Activated T-cell treated with anti-CD3 and anti-CD28 coated beads, Interleukin-2, amount 50 U/mL, for 72 hours (primary cell): ENCODE data around the gene PEX5L. TPM values are rescaled to one million over a fixed set of nuclear protein-coding genes. Genes with fewer than 3 reads are reported as not detected.

Experiments used
- ATAC-seq, 2 donors: fragments of 150-1000 bp; cut with Tn5 transposase; replicated peaks in 1 of 2; 2 replicates each; pipeline ENCODE4 v1.10.0; 2021; ENCODE audit warnings: moderate library complexity in 2 of 2, mild to moderate bottlenecking in 1 of 2
- DNase-seq, 2 donors: peaks; one replicate each; pipeline ENCODE4 v3.0.0; 2021 to 2022; ENCODE audit warnings: mixed read lengths in 1 of 2
- H3K27ac Mint-ChIP-seq: one replicate; pipeline ENCODE4 v1.8.0; 2022; ENCODE audit warnings: mild to moderate bottlenecking, moderate library complexity, mixed read lengths
- H3K27me3 Mint-ChIP-seq: one replicate; pipeline ENCODE4 v1.8.0; 2022; ENCODE audit warnings: low read depth, mixed read lengths
- H3K36me3 Mint-ChIP-seq, 2 donors: one replicate each; pipeline ENCODE4 v1.8.0; 2022; ENCODE audit warnings: mixed read lengths in 2 of 2, mild to moderate bottlenecking in 1 of 2; ENCODE audit not compliant: insufficient read depth in 2 of 2
- H3K4me1 Mint-ChIP-seq: one replicate; pipeline ENCODE4 v1.8.0; 2022; ENCODE audit warnings: low read depth, mixed read lengths
- H3K4me3 Mint-ChIP-seq, 2 donors: one replicate each; pipeline ENCODE4 v1.8.0; 2022; ENCODE audit warnings: mild to moderate bottlenecking in 2 of 2, mixed read lengths in 2 of 2, moderate library complexity in 2 of 2
- H3K9me3 Mint-ChIP-seq, 2 donors: one replicate each; pipeline ENCODE4 v1.8.0; 2022; ENCODE audit warnings: mixed read lengths in 2 of 2
- total RNA-seq, 2 donors: library from RNA; stranded (reverse); gene quantifications; one replicate each; pipeline ENCODE4 v1.2.3, GENCODE V29; 2022

The PEX5L gene, protein sequence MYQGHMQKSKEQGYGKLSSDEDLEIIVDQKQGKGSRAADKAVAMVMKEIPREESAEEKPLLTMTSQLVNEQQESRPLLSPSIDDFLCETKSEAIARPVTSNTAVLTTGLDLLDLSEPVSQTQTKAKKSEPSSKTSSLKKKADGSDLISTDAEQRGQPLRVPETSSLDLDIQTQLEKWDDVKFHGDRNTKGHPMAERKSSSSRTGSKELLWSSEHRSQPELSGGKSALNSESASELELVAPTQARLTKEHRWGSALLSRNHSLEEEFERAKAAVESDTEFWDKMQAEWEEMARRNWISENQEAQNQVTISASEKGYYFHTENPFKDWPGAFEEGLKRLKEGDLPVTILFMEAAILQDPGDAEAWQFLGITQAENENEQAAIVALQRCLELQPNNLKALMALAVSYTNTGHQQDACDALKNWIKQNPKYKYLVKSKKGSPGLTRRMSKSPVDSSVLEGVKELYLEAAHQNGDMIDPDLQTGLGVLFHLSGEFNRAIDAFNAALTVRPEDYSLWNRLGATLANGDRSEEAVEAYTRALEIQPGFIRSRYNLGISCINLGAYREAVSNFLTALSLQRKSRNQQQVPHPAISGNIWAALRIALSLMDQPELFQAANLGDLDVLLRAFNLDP
- total RNA-seq, result under 1 TPM; 0.23 to 0.31 TPM

DNA sequence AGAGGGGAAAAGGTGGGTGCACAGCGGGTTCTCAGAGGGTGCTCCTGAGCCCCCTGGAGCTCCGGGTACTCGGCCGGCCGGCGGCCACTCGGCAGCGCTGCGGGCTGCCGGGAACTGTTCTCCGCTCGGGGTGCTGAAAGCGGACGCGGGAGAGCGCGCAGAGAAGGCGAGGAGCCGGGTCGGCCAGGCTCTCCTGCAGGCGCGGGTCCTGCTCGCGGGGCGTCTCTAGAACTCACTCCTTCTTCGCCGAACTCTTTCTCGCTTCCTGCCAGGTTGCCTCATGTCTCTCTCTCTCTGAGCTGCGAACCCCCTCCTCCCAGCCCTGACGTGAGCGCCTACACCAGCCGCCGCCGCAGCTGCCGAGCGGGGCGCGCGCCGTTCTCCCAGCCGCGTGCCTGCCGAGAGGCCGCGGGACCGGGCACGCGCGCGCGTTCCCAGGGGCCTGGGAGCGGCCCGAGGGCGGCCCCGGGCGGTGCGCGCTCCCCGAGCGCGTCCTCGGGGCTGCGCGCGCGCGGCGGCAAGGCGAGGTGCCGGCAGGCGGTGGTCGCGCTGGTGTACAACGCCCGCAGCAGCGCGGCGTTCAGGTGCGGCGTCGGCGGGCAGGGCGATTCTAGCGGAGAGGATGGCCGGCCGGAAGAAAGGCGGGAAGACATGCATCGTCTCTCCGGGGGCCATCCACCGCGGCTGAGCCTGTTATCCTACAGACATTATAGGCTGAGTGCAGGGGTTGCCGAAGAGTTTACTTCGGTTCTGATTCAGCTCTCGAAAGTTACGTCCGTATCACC lies at the start of gene PEX5L:
Gene PEX5L (minus strand): TSS at position 267 of the 785 bp plus-strand sequence. CDS start 338 bp downstream, outside the sequence.
- peak within 1 kb of the TSS; percentile 79 to 85 for H3K4me3 Mint-ChIP-seq
- ATAC-seq, result peak; percentile 80 to 86
- no peak within 1 kb of the TSS for H3K27ac Mint-ChIP-seq

DNA sequence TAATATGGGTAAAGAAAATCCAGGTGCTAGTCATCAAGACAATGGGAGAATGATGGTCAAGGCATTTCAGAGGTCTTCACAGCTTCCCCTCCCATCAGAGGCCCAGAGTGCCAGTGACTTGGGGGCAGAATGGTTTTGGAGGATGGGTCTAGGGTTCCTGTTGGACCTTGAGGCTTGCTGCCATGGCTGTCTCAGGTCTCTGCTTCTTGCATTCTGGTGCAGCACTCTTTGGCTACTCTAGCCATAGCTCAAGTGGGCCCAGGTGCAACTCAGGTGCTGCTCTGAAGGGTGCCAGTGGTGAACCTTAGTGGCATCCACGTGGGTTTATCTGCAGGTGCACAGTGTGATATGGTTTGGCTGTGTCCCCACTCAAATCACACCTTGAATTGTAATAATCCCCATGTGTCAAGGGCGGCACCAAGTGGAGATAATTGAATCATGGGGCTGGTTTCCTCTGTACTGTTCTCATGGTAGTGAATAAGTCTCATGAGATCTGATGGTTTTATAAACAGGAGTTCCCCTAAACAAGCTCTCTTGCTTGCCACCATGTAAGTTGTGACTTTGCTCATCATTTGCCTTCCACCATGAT lies 48.5 kb upstream of the PEX5L start:
- no peak for DNase-seq
- Mint-ChIP-seq H3K4me3 (no peak overlapping the region), H3K9me3 (peaks cover 0 to 1% of the 10 kb centered on the region in 2 donors), H3K4me1 (no peaks in the 10 kb centered on the region), H3K27me3 (no peaks in the 10 kb centered on the region), H3K36me3 (no peaks in the 10 kb centered on the region), H3K27ac (no peak overlapping the region)
- ATAC-seq, result no peak

More for the DNA sequence above, at the start of gene PEX5L:
- H3K36me3 Mint-ChIP-seq, result peaks cover 0 to 2% of the 10 kb centered on the region in 2 donors
- H3K4me1 Mint-ChIP-seq, result peaks cover 12% of the 10 kb centered on the region
- peaks cover 0 to 2% of the 10 kb centered on the region in 2 donors for H3K9me3 Mint-ChIP-seq
- DNase-seq, result peak; percentile 58 to 64
- peaks cover 62% of the 10 kb centered on the region for H3K27me3 Mint-ChIP-seq

DNA sequence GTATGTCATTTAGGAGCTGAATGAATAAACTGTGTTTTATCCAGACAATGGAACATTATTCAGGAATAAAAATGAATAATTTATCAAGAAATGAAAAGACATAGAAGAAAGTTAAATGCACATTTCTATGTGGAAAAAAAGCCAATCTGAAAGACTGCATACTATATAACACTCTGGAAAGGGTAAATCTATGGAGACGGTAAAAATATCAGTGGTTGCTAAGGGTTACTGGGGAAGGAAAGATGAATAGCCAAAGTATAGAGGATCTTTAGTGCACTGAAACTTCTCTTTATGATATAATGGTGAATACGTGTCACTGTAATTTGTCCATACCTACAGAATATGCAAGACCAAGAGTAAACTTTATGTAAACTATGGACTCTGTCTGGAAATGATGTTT lies 46.0 kb upstream of the PEX5L start:
- no peak overlapping the region for H3K4me3 Mint-ChIP-seq
- no peaks in the 10 kb centered on the region for H3K27me3 Mint-ChIP-seq
- ATAC-seq, result no peak
- no peaks in the 10 kb centered on the region for H3K36me3 Mint-ChIP-seq
- H3K9me3 Mint-ChIP-seq, result no peaks in the 10 kb centered on the region
- no peaks in the 10 kb centered on the region for H3K4me1 Mint-ChIP-seq
- no peak overlapping the region for H3K27ac Mint-ChIP-seq
- no peak for DNase-seq

DNA sequence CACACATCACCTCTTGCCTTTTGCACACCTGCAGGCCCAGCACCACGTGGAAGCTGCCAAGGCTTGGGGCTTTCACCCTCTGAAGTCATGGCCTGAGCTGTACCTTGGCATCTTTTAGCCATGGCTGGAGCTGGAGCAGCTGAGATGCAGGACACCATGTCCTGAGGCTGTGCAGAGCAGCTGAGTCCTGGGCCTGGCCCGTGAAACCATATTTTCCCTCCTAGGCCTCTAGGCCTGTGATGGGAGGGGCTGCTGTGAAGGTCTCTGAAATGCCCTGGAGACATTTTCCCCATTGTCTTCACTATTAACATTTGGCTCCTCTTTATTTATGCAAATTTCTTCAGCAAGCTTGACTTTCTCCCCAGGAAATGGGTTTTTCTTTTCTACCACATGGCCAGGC lies 41.9 kb upstream of the PEX5L start:
- H3K27ac Mint-ChIP-seq, result no peak overlapping the region
- ATAC-seq (no peak), DNase-seq (no peak)
- H3K27me3 Mint-ChIP-seq, result no peaks in the 10 kb centered on the region
- H3K9me3 Mint-ChIP-seq, result peaks cover 1 to 2% of the 10 kb centered on the region in 2 donors
- no peaks in the 10 kb centered on the region for H3K4me1 Mint-ChIP-seq
- H3K4me3 Mint-ChIP-seq, result no peak overlapping the region
- H3K36me3 Mint-ChIP-seq, result no peaks in the 10 kb centered on the region

DNA sequence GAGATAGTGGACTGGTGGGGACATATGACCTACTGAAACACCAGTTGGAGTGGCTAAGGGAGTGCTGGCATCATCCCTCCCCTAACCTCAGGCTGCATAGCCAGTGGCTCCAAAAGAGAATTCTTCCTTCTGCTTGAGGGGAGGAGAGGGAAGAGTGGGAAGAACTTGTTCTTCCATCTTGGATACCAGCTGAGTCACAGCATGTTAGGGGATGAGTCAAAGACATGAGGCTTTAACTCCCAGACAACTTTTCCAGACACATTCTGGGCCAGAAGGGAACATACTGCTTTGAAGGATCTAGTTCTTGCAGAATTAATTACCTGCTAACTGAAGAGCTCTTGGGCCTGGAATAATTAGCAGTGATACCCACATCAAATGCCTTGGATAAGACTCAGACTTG lies 36.8 kb upstream of the PEX5L start:
- Mint-ChIP-seq H3K9me3 (peaks cover 1 to 2% of the 10 kb centered on the region in 2 donors), H3K4me3 (no peak overlapping the region), H3K4me1 (no peaks in the 10 kb centered on the region), H3K27me3 (no peaks in the 10 kb centered on the region), H3K36me3 (no peaks in the 10 kb centered on the region), H3K27ac (no peak overlapping the region)
- ATAC-seq (no peak), DNase-seq (no peak)

DNA sequence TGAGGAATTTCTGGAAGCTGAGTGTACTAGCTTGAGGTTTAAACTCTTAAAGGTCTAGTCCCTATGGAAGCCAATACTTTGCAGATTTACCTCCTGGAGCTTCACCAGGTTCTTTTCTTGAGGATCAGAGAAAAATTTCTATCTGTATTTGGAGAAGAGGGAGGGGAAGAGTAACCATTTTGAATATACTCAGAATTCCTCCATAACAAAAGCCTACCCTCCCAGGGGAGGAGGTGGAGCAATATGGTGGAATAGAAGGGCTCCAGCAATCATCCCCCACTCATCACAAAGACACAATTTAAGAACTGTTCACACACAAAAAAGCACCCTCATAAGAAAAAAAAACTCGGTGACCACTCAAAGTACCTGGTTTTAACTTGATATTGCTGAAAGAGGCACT lies 36.0 kb upstream of the PEX5L start:
- Mint-ChIP-seq H3K9me3 (peaks cover 1 to 2% of the 10 kb centered on the region in 2 donors), H3K27me3 (no peaks in the 10 kb centered on the region), H3K4me3 (no peak overlapping the region), H3K36me3 (no peaks in the 10 kb centered on the region), H3K4me1 (no peaks in the 10 kb centered on the region), H3K27ac (no peak overlapping the region)
- DNase-seq (no peak), ATAC-seq (no peak)

DNA sequence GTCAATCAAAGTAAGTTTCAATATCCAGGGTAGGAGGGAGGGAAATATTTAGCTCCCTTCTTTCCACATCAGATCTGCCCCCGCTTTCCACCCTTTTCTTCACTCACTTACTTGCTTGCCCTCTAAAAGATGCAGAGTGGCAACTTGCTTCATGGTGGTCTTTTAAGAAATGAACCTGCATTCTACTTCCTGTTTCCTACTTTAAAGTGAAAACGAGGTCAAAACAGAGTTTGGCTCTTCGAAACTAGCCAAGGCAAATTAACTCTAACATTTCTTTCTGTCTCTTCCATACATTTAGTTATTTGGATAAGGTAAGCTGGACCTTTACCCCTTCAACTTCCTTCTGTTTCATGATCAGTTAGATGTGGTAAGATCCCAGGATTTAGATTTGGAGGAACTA lies 34.2 kb upstream of the PEX5L start:
- no peak for DNase-seq

DNA sequence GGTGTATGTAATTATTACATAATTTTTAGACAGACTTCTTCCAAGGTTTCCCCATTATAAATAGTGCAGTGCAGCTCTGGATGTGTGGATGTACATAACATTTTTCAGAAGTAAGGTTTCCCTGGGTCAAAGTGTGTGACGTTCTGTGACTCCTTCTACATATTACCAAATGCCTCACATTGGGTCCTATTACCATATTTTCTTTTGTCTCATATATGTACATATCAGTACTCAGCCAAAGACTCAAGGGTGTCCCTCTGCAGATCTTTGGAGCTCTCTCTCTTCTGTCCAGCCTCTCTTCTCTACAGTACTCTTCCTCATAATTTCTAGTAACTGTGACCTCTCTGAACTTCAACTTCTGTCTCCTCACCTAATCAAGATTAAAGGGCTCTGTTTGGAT lies 31.3 kb upstream of the PEX5L start:
- Mint-ChIP-seq H3K36me3 (no peaks in the 10 kb centered on the region), H3K27me3 (no peaks in the 10 kb centered on the region), H3K9me3 (no peaks in the 10 kb centered on the region), H3K4me1 (no peaks in the 10 kb centered on the region), H3K4me3 (no peak overlapping the region), H3K27ac (no peak overlapping the region)
- DNase-seq (no peak), ATAC-seq (no peak)

More for the DNA sequence above, 34.2 kb upstream of the PEX5L start:
- ATAC-seq, result no peak
- Mint-ChIP-seq H3K4me1 (no peaks in the 10 kb centered on the region), H3K27me3 (no peaks in the 10 kb centered on the region), H3K36me3 (no peaks in the 10 kb centered on the region), H3K4me3 (no peak overlapping the region), H3K27ac (no peak overlapping the region), H3K9me3 (no peaks in the 10 kb centered on the region)

DNA sequence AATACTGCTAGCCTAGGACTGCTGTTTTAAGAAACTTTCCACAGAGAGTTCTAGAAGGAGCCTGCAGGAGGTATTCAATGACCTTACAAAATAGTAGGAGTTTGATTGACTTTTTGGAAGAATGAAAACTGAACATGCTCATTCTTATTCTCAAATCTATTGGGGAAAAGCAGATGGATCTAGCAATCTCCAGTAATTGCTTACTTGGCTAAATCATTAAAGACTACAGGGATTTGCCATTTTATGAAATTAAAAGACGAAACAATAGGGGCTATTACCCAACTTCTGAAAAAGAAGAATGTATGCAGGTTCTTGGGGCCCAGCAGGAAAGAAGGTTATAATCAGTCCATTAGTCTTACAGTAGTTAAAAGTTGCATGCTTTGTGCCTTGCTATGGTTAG lies 29.9 kb upstream of the PEX5L start:
- H3K36me3 Mint-ChIP-seq, result no peaks in the 10 kb centered on the region
- no peaks in the 10 kb centered on the region for H3K27me3 Mint-ChIP-seq
- no peaks in the 10 kb centered on the region for H3K4me1 Mint-ChIP-seq
- DNase-seq (no peak), ATAC-seq (no peak)
- H3K4me3 Mint-ChIP-seq, result no peak overlapping the region
- H3K9me3 Mint-ChIP-seq, result no peaks in the 10 kb centered on the region
- H3K27ac Mint-ChIP-seq, result no peak overlapping the region

DNA sequence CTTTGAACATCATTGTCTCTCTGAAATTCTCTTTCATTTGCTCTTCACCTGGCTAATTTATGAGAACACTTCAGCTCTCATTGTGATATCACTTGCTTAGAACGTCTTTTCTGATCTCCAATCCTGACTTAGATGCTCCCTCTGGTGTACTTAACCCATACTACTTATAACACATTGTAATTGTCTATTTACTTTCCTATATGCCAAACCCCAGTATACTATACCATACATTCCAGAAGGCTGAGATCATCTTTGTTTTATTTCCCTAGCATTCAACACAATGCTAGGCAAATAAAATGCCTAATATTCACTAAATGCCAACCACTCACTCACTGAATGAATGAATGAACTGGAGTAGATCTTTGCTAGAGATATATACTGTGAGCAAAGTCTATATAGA lies 27.0 kb upstream of the PEX5L start:
- H3K27me3 Mint-ChIP-seq, result no peaks in the 10 kb centered on the region
- H3K4me1 Mint-ChIP-seq, result no peaks in the 10 kb centered on the region
- no peak overlapping the region for H3K4me3 Mint-ChIP-seq
- ATAC-seq, result no peak
- no peaks in the 10 kb centered on the region for H3K36me3 Mint-ChIP-seq
- no peaks in the 10 kb centered on the region for H3K9me3 Mint-ChIP-seq
- H3K27ac Mint-ChIP-seq, result no peak overlapping the region
- no peak for DNase-seq

DNA sequence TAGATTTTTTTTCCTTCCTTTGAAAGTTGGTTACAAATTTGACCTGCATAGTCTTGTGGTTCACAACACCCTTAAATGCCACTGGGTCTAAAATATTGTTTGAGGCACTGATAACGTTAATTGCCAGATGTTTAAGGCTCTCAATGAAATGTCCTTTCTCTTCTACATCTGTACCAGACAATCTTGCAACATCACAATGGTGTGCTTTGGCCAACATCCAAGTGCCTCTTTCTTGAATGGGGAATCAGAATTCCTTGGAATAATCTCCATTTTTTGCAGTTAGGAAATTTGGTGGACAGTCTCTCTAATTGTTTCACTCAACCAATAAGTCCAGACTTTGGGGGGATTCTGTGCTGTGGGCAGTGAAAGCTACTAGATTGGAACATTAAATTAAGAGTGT lies 26.0 kb upstream of the PEX5L start:
- Mint-ChIP-seq H3K4me1 (no peaks in the 10 kb centered on the region), H3K36me3 (no peaks in the 10 kb centered on the region), H3K4me3 (no peak overlapping the region), H3K9me3 (no peaks in the 10 kb centered on the region), H3K27me3 (no peaks in the 10 kb centered on the region), H3K27ac (no peak overlapping the region)
- no peak for ATAC-seq
- DNase-seq, result no peak

DNA sequence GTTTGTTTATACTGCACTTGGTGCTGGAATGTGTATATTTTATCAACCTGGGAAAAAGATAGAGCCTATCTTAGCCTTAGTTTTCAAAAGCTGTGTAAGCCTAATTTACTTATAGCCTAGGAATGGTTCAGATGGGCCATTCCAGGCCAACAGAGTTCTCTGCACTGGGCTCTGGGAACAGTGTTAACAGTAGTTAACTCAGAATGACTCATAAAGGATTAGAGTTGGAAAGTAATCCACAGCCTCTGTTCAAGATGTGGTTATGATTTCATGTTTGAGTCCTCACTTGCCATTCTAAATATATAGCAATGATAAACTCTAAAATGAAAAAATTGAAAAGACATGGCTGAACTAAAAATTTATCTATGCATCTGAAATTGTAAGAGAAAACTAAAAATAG lies 22.6 kb upstream of the PEX5L start:
- no peaks in the 10 kb centered on the region for H3K36me3 Mint-ChIP-seq

DNA sequence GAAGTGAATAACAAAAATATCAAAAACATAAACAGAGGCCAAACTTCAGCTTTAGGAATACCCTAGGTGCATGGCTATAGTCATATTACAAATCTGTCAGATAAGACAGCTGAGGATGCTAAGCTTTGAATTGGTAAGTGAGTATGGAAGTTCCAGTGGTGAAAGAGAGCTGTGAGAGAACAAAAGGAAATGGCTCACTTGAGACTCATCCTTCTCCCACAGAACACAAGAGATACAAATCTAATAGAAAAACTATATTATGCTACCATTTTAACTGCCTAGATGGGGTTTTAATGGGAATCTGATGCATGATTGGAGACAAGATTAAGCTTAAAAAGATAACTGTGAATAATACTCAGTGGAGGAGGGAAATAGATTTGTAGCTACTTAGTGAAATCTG lies 21.5 kb upstream of the PEX5L start:
- ATAC-seq (no peak), DNase-seq (no peak)
- Mint-ChIP-seq H3K36me3 (no peaks in the 10 kb centered on the region), H3K27ac (no peak overlapping the region), H3K4me3 (no peak overlapping the region), H3K27me3 (no peaks in the 10 kb centered on the region), H3K4me1 (no peaks in the 10 kb centered on the region), H3K9me3 (no peaks in the 10 kb centered on the region)

More for the DNA sequence above, 22.6 kb upstream of the PEX5L start:
- DNase-seq, result no peak
- Mint-ChIP-seq H3K4me1 (no peaks in the 10 kb centered on the region), H3K27ac (no peak overlapping the region), H3K27me3 (no peaks in the 10 kb centered on the region), H3K9me3 (no peaks in the 10 kb centered on the region), H3K4me3 (no peak overlapping the region)
- no peak for ATAC-seq
